Measurements from ENCODE around the gene SLC66A1.

The SLC66A1 gene

GRCh38 chr1:19361611-19362147, 49.6 kb downstream of the SLC66A1 start:
- no peak for DNase-seq (ENCODE audit: low read depth in 3 of 3)

- no peak for DNase-seq (ENCODE audit: low read depth in 3 of 3)
These were observed 51.5 kb downstream of the SLC66A1 start for GRCh38 chr1:19363536-19364152.

DNA sequence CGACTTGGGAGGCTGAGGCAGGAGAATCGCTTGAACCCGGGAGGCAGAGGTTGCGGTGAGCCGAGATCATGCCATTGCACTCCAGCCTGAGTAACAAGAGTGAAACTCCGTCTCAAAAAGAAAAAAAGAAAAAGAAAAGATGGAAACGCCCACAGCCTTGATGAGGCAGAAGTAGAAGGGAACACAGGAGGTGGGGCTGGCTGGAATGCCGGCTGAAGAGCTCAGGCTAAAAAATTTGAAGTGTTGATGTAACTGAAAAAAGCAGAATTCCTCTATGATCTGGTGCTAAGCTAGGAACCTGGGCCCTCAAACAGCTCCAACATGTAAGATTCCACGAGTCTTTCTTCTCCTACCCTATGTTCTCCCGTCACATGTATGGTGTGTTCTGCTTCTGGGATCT, 53.6 kb downstream of the SLC66A1 start:
- no peak for DNase-seq (ENCODE audit: low read depth in 3 of 3)

DNA sequence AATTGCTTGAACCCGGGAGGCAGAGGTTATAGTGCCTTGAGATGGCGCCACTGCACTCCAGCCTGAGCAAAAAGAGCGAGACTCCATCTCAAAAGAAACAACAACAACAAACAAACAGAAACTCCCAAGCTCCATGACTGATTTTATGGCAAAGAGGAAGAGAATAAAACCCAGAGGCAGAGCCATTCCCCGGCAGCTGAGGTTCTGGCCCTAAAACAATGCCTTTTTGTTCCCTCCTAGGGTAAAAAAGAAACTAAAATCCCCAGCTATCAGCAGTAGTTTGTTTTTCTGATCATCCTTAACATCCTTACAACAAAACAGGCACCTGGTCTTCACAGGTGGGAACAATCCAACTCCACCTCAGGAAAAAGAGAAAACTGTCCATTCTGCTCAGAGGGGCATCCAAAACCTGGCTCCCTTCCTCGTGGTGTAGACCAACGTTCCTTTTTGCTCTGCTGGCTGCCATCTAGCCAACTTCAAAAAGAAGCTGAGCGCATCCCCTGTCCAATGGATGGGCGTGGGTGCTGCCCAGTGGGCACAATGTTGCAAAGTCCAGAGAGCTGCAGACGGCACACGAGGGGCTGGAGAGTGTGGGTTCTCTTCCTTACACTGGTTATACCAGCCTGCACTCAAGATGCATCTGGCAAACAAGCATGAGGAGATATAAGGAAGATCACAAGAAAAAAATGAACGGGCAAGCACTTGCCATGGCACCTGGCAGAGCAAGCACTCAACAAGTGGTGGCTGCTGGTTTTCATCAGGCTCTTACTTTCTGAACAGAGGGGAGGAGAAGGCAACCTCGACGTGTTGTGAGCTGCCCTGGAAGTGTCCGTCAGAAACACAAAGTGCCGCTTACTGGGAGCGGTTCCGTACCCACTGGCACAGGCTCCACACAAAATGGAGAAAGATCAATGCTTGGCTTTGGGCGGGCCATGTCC, 54.7 kb downstream of the SLC66A1 start:
- no peak for DNase-seq (ENCODE audit: low read depth in 3 of 3)

GRCh38 chr1:19367584-19368041, 55.5 kb downstream of the SLC66A1 start:
- no peak for DNase-seq (ENCODE audit: low read depth in 3 of 3)

- DNase-seq (ENCODE audit: low read depth in 3 of 3), result no peak
These were observed 55.9 kb downstream of the SLC66A1 start for GRCh38 chr1:19368050-19368449.

- no peak for DNase-seq (ENCODE audit: low read depth in 3 of 3)
These were observed 56.8 kb downstream of the SLC66A1 start for GRCh38 chr1:19368964-19369363.

GRCh38 chr1:19369396-19370090, 57.4 kb downstream of the SLC66A1 start:
- DNase-seq (ENCODE audit: low read depth in 3 of 3), result no peak

GRCh38 chr1:19370453-19371170, 58.5 kb downstream of the SLC66A1 start:
- DNase-seq (ENCODE audit: low read depth in 3 of 3), result no peak

GRCh38 chr1:19371226-19372135, 59.4 kb downstream of the SLC66A1 start:
- DNase-seq (ENCODE audit: low read depth in 3 of 3), result no peak

GRCh38 chr1:19372136-19372514, 60.0 kb downstream of the SLC66A1 start:
- DNase-seq (ENCODE audit: low read depth in 3 of 3), result no peak

DNA sequence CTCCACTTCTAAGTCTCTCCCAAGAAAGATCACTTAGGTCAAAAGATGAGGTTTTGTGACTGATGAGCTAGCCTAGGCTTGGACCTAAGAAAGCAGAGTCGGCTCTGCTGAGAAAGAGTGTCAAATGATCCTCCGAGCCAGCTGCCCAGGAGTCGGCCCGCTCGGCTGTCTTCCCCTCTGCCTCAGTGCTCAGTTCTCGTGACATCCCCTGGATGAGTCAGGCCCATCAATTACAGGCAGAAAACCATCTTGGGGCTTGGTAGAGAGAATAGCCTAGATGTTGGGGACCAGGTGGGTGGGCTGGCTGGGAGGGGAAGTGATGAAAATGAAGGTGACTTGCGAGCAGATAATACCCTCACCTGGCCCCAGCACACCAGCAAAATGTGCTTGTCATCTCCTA, 60.5 kb downstream of the SLC66A1 start:
- no peak for DNase-seq (ENCODE audit: low read depth in 3 of 3)

GRCh38 chr1:19373211-19374082, 61.3 kb downstream of the SLC66A1 start:
- no peak for DNase-seq (ENCODE audit: low read depth in 3 of 3)

- no peak for DNase-seq (ENCODE audit: low read depth in 3 of 3)
These were observed 62.1 kb downstream of the SLC66A1 start for GRCh38 chr1:19374083-19374801.

GRCh38 chr1:19374926-19375325, 62.8 kb downstream of the SLC66A1 start:
- no peak for DNase-seq (ENCODE audit: low read depth in 3 of 3)

- no peak for DNase-seq (ENCODE audit: low read depth in 3 of 3)
These were observed 63.7 kb downstream of the SLC66A1 start for GRCh38 chr1:19375631-19376400.

DNA sequence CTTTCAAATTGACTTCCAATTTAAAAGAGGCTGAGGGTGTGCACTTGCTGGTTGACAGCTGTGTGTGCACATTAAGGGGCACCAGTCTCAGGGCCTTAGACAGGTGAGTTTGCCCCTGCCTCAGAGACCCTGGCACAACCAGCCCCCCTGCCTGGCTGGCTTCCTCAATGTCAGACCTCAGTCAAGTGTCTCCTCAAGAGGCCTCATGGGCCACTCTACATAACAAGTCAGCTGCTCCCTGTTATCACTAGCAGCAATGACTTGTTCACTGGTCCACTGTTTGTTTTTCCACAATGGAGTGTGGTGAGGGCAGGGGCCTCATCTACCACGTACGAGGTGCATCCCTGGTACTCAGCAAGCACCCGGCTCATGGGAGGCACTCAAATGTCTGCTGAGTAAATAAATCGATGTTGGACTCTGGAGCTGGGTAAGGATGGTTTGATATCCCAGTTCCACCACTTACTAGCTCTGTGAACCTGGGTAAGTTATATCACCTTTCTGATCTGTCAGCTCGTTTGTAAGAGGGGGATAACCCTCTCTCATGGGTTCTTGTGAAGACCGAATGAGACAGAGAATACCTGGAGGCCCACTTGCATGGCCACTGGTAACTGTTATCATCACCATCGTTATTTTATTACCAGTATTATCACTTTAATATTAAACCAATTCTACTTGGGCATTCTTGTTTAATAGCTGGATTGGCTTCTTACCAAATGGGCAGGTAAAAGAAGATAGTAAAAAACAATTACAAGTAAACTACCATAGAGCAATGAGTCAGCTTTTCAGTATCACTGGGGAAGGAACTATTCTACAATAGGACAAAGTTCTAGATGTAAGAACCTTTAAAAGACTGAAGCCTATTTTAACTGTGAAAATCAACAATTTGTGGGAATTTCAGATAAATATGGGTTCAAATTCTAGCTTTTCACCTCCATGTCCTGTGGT, 64.6 kb downstream of the SLC66A1 start:
- DNase-seq (ENCODE audit: low read depth in 3 of 3), result no peak
